ENCODE results near the gene LRBA.

LRBA gene

DNA sequence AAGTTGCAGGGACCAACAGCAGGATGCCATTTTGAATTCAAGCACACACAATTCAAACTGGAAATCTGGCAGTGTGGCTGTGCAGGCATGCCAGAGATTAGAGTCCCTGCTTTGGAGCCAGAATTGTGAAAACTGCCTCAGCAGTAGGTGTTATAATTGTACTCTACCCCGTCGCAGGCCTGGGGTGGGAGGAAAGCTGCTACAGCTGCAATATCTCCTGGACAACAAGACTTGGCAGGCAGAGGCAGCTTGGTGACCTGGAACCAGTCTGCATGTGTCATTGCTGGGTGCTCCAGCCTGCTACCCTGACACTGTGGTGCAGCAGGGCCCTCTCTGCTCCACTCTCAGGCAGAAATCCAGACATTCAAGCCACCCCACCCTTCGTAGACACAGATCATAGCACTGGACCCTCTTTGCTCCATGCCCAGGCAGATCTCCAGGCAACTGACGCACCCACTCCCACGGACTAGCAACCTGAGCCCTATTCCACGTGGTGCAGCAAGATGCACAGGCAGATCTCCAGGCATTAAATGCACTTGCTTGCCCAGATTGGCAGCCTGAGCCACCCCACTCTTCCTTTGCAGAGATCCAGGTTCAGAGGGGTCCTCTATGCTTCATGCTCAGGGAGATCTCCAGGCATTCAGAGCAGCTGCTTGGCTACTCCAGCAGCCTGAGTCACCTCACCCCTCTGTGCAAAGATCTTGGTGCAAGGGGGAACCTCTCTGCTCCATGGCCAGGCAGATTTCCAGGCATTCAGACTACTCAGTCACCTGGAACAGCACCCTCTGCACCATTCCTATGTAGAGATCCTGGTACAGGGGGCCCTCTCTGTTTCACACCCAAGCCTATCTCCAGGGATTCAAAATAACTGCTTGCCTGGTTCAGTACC lies 140.5 kb downstream of the LRBA start:
- DNase-seq, result no peak

- DNase-seq, result peak; percentile 63
These were observed 147.9 kb downstream of the LRBA start for GRCh38 chr4:150867148-150867547.

- DNase-seq, result no peak
These were observed 151.6 kb downstream of the LRBA start for GRCh38 chr4:150863456-150863855.

DNA sequence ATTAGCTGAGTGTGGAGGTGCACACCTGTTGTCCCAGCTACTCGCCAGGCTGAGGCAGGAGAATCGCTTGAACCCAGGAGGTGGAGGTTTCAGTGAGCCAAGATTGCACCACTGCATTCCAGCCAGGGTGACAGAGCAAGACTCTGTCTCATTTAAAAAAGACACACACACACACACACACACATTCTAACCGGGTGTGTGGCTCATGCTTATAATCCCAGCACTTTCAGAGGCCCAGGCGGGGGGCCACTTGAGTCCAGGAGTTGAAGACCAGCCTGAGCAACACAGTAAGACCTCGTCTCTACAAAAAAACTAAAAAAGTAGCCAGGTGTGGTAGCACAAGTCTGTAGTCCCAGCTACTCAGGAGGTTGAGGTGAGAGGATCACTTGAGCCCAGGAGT lies 152.3 kb downstream of the LRBA start:
- DNase-seq, result no peak

GRCh38 chr4:150859453-150859852 lies 155.6 kb downstream of the LRBA start:
- no peak for DNase-seq

DNA sequence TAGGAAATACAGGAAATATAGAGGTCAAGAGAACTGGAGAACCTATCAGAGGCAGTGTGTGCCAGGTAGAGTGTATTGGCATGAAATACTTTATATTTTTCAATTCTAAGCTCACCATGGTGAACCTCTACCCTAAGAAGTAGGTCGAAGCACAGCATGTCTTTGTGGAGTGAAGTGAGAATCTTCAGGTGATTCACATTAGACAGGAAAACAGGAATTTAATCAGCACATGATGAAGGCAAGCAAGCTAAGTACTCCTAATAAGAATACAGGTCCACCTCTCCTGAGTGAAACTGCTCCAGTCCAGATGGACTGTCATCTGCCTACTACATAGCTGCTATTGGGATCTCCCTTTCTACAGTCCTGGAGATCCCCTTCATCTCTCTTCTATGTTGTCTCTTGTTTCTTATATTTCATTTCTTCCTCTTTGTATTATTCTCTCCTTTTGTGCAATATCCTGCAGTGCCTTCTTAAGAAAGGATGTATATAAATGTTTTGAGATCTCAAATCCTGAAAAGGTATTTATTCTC lies 159.0 kb downstream of the LRBA start:
- no peak for DNase-seq

- no peak for DNase-seq
These were observed 160.5 kb downstream of the LRBA start for GRCh38 chr4:150854600-150854999.

- no peak for DNase-seq
These were observed 161.2 kb downstream of the LRBA start for GRCh38 chr4:150853882-150854281.

- DNase-seq, result no peak
These were observed 162.9 kb downstream of the LRBA start for GRCh38 chr4:150852216-150852615.

GRCh38 chr4:150849016-150849415 lies 166.1 kb downstream of the LRBA start:
- DNase-seq, result no peak

- no peak for DNase-seq
These were observed 186.9 kb downstream of the LRBA start for GRCh38 chr4:150828159-150828558.

- DNase-seq, result no peak
These were observed 187.9 kb downstream of the LRBA start for GRCh38 chr4:150827226-150827625.

DNA sequence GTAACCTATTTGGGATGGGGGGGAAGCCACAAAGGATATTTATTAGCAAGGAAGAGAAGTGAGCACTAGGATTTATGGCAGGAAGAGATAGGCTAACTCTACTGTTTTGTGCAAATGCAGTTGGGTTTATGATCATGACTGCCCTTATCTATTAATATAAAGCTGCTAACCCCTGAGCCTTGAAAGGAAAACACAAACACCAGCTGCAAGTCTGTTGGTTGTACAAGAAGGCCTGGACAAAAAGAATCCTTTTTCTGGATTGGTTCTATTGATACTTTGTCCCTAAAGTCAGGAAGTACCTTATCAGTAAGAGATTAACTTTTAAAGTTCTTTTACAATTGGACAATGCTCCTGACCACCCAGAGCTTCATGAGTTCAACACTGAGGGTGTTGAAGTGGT lies 188.8 kb downstream of the LRBA start:
- no peak for DNase-seq

DNA sequence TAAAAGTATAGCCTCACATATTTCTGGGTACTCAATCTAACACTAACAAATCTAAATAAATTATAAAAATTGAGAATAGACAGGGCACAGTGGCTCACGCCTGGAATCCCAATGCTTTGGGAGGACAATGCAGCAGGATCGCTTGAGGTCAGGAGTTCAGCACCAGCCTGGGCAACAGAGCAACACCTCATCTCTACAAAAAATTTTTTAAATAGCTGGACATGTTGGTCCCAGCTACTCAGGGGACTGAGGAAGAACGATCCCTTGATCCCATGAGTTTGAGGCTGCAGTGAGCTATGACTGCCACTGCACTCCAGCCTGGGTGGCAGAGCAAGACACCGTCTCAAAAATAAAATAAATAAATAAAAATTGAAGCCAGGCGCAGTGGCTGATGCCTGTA lies 192.7 kb downstream of the LRBA start:
- no peak for DNase-seq

DNA sequence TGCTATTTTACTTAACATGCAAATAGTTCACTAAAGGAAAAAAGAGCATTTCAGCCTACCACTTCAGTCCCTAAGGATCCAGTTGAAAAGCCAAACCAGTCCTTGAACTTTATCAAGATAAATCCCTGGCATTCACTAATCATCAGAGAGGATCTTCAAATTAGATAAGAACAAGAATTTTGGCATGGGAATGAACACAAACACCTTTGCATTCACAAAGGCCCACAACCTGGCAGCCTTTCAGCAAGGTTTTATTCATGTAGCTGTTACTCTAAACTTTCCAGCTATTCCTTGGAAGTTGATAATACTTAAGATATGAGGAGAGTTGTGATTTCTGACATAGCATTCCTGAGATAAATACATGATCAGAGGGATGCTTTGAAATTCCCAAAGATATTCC lies 193.4 kb downstream of the LRBA start:
- no peak for DNase-seq

GRCh38 chr4:150820409-150820808 lies 194.7 kb downstream of the LRBA start:
- no peak for DNase-seq

- DNase-seq, result peak; percentile 56
These were observed 196.4 kb downstream of the LRBA start for GRCh38 chr4:150818661-150819060.

DNA sequence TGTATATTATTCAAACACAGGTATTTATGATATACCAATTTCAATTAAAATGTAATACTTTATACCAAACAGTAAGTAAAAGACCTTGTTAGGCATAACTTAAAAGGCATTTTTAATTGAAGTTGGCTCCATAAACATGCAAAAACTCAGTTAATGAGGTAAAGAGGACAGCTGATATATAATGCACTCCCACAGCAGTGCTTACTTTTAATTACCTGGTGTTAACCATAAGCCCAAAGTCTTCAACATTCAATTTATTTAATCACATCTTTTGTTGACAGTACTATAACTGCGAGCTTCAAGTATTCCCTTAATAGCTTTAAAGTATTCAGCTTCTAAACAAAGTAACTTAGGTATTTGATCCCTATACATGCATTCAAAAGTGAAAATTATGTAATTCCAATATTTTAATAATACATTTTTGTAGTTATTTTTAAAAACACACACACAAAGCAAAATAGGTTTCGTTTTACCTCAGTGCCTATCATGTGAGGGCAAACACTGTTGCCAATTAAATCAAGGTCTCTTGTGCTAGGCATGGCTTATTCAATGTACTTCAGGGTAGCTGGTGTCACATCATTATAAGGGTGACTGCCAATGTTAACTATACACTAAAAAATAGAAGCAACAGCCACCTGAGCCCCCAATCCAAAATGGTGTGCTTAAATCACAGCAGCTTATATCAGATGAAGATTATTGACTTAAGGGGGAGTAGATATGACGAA lies 197.1 kb downstream of the LRBA start:
- DNase-seq, result no peak

GRCh38 chr4:150817017-150817416 lies 198.1 kb downstream of the LRBA start:
- no peak for DNase-seq

GRCh38 chr4:150816491-150816890 lies 198.6 kb downstream of the LRBA start:
- DNase-seq, result no peak

DNA sequence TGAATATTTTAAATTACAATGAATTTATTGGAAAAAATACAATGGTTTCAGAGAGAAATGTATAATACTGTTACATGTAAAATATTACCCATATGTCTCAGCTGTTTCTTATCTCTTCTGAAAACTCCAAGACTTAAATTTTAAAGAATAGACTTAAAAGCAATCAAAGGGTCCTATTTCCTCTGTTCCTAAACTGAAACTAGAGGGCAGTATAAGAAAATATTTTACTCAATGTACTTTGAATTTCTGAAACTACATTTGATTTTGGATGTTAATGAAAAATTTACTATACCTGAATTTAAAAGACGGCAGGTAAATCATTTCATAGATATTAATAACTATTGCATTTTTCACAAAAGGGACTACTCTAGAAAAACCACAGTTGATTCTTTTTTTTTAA lies 200.2 kb downstream of the LRBA start:
- no peak for DNase-seq

DNA sequence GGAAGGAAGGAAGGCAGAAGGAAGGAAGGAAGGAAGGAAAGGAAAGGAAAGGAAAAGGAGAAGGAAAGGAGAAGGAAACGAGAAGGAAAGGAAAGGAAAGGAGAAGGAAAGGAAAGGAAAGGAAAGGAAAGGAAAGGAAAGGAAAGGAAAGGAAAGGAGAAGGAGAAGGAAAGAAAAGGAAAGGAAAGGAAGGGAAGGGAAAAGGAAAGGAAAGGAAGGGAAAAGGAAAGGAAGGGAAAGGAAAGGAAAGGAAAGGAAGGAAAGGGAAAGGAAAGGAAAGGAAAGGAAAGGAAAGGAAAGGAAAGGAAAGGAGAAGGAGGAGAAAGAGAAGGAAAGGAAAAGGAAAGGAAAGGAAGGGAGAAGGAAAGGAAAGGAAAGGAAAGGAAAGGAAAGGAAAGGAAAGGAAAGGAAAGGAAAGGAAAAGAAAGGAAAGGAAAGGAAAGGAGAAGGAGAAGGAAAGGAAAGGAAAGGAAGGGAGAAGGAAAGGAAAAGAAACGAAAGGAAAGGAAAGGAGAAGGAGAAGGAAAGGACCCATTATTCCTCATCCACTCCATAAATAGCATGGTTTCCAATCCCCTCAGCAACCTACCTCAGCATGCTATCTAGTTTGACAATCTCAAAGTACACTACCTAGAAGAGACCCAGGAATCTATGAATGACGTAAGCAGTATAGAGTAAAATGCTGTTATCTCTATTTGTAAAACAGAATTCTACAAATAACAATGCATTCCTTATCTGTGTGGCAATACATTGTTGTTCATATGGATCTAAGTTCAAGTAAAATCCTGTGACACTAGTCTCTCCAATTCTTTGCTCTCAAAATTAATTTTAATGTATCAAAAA lies 209.7 kb downstream of the LRBA start:
- no peak for DNase-seq

GRCh38 chr4:150801833-150802232 lies 213.3 kb downstream of the LRBA start:
- DNase-seq, result no peak
